ENCODE measurements around the gene TECTA.

The TECTA gene

GRCh38 chr11:121129362-121130340, 28.6 kb downstream of the TECTA start:
- TF ChIP-seq CTCF (IDR thresholded peaks at IDR 0.05; ENCODE audit: insufficient read depth, missing control alignments) = no peak
- DNase-seq (ENCODE audit: insufficient read length, low spot score) (no peak), FAIRE-seq (no peak)

GRCh38 chr11:121131656-121132055, 30.6 kb downstream of the TECTA start:
- DNase-seq (ENCODE audit: insufficient read length, low spot score) = no peak
- no peak for FAIRE-seq

GRCh38 chr11:121132211-121132976, 31.4 kb downstream of the TECTA start:
- no peak for FAIRE-seq
- DNase-seq (ENCODE audit: insufficient read length, low spot score) = no peak
- TF ChIP-seq CTCF (IDR thresholded peaks at IDR 0.05; ENCODE audit: insufficient read depth, missing control alignments) = no peak

More at GRCh38 chr11:121131656-121132055, 30.6 kb downstream of the TECTA start:
- TF ChIP-seq CTCF (IDR thresholded peaks at IDR 0.05; ENCODE audit: insufficient read depth, missing control alignments) = no peak

GRCh38 chr11:121134741-121135312, 33.8 kb downstream of the TECTA start:
- no peak for TF ChIP-seq CTCF (IDR thresholded peaks at IDR 0.05; ENCODE audit: insufficient read depth, missing control alignments)
- DNase-seq (ENCODE audit: insufficient read length, low spot score) (no peak), FAIRE-seq (no peak)

- TF ChIP-seq CTCF (IDR thresholded peaks at IDR 0.05; ENCODE audit: insufficient read depth, missing control alignments) = no peak
- DNase-seq (ENCODE audit: insufficient read length, low spot score) (no peak), FAIRE-seq (no peak)
Measured at GRCh38 chr11:121137005-121137404, 36.0 kb downstream of the TECTA start.

- DNase-seq (ENCODE audit: insufficient read length, low spot score) (no peak), FAIRE-seq (no peak)
- TF ChIP-seq CTCF (IDR thresholded peaks at IDR 0.05; ENCODE audit: insufficient read depth, missing control alignments) = no peak
Measured at GRCh38 chr11:121138259-121138658, 37.2 kb downstream of the TECTA start.
